Activated gamma-delta T cell treated with anti-CD3 and anti-CD28 coated beads, Interleukin-2, amount 50 U/mL, for 16 hours (primary cell): ENCODE measurements around the gene HDLBP.
"Not testable (repeated sequence)": the region's sequence is repeated elsewhere in the genome, so short reads cannot be mapped to it uniquely, and the experiment has no call there.

Experiments used
- DNase-seq: peaks from one replicate; pipeline ENCODE4 v3.0.0-alpha.2; 2020; ENCODE audit warnings: low read depth

Gene HDLBP

GRCh38 chr2:241308267-241308666 is 7.2 kb downstream of the HDLBP start:
- no peak for DNase-seq

GRCh38 chr2:241307055-241307454 is 8.4 kb downstream of the HDLBP start:
- DNase-seq = no peak

GRCh38 chr2:241304039-241304670 is 11.3 kb downstream of the HDLBP start:
- DNase-seq = no peak

- no peak for DNase-seq
Measured at GRCh38 chr2:241302759-241303651, 12.5 kb downstream of the HDLBP start.

- DNase-seq = no peak
Measured at GRCh38 chr2:241302083-241302482, 13.4 kb downstream of the HDLBP start.

GRCh38 chr2:241300000-241300399 is 15.5 kb downstream of the HDLBP start:
- DNase-seq = no peak

- DNase-seq = no peak
Measured at GRCh38 chr2:241298673-241299072, 16.8 kb downstream of the HDLBP start.

GRCh38 chr2:241296767-241297166 is 18.7 kb downstream of the HDLBP start:
- no peak for DNase-seq

GRCh38 chr2:241295326-241296095 is 20.0 kb downstream of the HDLBP start:
- DNase-seq = no peak

- DNase-seq = not testable (repeated sequence)
Measured at GRCh38 chr2:241293378-241293797, 22.1 kb downstream of the HDLBP start.

- no peak for DNase-seq
Measured at GRCh38 chr2:241291977-241292376, 23.5 kb downstream of the HDLBP start.

GRCh38 chr2:241291153-241291552 is 24.3 kb downstream of the HDLBP start:
- DNase-seq = no peak

GRCh38 chr2:241289597-241289996 is 25.9 kb downstream of the HDLBP start:
- no peak for DNase-seq

- no peak for DNase-seq
Measured at GRCh38 chr2:241289053-241289452, 26.4 kb downstream of the HDLBP start.

- no peak for DNase-seq
Measured at GRCh38 chr2:241288324-241288888, 27.1 kb downstream of the HDLBP start.

- no peak for DNase-seq
Measured at GRCh38 chr2:241286348-241287090, 29.0 kb downstream of the HDLBP start.

GRCh38 chr2:241285596-241285995 is 29.9 kb downstream of the HDLBP start:
- no peak for DNase-seq

- no peak for DNase-seq
Measured at GRCh38 chr2:241282555-241282954, 32.9 kb downstream of the HDLBP start.

GRCh38 chr2:241280291-241280690 is 35.2 kb downstream of the HDLBP start:
- DNase-seq = no peak

- DNase-seq = no peak
Measured at GRCh38 chr2:241279828-241280227, 35.6 kb downstream of the HDLBP start.

- no peak for DNase-seq
Measured at GRCh38 chr2:241279413-241279812, 36.1 kb downstream of the HDLBP start.

GRCh38 chr2:241278306-241278705 is 37.2 kb downstream of the HDLBP start:
- DNase-seq = not testable (repeated sequence)
